NCI-H187 (cell line): ENCODE results near the gene EML1.

Experiments used
- DNase-seq, 2 experiments: peaks; one replicate each; lab custom pipeline; 2025; lab: John Stamatoyannopoulos, UW

Gene EML1

DNA sequence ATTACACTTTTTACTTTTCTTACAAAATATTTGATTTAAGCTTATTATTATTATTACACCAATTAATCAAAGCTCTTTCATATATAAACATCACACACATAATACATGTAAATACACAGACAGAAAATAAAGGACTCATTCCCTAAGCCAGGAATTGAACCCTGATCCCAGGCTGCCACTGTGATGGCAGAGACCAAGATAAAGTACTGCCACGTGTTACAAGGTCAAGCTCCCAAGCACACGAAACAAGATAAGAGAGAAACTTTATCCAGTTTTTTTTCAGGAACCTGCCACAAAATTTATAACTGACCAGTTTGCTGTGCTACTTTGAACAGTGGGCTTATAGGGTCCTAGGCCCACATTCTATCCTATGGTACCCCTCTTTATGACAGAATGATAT is 111.3 kb downstream of the EML1 start:
- DNase-seq = no peak

DNA sequence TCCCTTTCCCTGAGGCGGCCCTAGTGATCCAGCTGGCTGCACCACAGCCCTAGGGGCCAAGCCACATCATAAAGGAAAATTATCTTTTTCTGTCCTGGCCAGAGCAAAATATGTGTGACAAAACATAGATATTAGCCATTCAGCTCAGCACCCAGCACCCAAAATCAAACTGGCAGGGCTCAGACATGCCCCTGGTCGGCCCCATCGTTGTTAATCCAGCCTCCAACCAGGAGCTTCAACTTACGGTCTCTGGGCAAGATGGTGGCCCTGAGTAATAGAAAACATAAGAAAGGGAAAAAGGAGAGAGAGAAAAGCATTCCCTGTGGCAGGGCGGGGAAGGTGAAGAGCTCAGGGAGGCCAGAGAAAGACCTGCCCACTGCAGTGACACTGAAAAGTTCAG is 111.9 kb downstream of the EML1 start:
- no peak for DNase-seq

DNA sequence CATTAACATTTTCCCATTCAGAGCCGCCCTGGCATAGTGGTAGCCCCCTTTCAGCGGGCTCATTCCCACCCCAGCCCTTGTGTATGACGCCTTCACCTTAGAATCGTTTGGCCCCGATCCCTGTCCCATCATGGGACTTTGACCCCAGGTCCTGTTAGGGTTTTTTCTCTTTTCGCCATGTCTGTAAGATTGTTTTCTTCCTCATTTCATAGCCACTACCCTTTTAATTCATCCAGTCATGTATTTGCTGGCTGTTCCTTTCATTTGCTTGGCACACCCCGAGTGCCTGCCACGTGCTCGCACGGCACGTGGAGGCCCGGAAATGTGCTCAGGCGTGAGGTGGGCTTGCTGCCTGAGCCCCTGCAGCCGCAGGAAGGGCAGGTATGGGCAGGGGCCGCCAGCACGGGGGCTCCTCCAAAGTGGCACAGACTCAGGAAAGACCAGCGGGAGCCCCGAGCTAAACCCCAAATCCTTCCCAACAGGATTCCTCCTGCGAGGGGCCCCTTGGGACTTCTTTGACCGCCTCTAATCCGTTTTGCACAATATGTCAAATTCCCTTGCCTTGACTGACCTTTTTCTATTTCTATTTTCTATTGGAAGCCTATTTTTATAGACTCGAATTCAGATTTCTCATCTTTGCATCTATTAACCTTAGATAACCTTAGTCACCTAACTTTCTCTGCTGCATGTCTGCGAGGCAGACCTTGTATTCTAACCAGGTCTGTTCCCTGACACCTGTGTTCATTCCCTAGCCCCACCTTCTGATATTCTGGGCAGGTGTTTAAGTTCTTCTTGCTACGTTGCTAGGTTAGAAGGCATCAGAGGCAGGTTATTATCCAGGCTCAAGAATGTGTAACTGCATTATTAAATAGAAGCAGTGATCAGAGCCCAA is 114.8 kb downstream of the EML1 start:
- no peak for DNase-seq

DNA sequence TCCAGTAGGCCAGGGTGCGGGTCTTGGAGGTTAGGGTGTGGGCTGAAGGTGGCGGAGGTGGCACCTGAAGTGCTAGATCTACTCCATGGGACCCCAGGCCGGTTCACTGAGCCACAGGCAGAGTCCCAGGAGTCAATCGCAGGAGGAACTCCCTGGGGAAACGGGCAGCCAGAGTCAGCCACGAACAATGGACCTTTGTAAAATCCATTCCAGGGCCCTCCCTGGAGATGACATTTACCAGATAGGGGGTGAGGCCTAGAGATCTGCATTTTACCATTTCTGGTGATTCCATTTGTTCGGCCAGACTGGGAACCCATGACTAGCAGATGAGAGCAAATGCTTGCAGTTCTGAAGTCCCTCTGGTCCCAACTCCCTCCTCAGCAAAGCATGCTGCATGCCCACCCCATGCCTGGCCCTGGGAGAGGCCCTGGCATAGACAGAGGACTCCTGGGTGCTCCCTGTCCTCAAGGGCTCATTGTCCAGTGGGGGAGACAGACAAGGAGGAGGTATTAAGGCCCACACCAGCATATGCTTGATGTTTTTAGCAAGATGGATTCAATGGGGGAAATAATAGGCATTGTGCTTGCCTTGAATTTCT is 115.5 kb downstream of the EML1 start:
- no peak for DNase-seq

DNA sequence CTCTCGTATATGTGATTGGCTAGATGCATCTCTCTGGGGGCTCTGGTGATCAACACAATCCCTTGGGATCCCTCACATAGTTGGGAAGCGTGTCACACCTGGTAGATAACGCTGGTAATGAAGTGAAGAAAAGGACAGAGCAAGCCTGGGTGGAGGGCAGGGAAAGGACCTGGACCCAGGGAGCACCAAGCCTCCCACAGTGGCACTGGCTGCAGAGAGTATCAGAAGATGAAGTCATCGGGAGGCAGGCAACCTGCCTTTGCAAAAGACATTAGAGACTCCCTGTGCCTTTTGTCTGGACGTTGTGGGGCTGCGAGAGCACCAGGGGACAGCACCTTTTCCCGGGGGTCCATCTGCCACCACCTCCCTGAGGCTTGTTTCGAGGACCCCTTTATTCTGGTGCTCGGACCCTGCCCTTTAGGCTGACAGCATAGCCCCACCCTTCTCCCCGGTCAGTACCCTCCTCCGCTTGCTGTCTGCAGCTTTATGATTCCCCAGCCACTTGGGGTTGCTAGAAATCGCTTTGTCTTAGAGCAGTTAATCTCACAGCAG is 116.4 kb downstream of the EML1 start:
- no peak for DNase-seq

DNA sequence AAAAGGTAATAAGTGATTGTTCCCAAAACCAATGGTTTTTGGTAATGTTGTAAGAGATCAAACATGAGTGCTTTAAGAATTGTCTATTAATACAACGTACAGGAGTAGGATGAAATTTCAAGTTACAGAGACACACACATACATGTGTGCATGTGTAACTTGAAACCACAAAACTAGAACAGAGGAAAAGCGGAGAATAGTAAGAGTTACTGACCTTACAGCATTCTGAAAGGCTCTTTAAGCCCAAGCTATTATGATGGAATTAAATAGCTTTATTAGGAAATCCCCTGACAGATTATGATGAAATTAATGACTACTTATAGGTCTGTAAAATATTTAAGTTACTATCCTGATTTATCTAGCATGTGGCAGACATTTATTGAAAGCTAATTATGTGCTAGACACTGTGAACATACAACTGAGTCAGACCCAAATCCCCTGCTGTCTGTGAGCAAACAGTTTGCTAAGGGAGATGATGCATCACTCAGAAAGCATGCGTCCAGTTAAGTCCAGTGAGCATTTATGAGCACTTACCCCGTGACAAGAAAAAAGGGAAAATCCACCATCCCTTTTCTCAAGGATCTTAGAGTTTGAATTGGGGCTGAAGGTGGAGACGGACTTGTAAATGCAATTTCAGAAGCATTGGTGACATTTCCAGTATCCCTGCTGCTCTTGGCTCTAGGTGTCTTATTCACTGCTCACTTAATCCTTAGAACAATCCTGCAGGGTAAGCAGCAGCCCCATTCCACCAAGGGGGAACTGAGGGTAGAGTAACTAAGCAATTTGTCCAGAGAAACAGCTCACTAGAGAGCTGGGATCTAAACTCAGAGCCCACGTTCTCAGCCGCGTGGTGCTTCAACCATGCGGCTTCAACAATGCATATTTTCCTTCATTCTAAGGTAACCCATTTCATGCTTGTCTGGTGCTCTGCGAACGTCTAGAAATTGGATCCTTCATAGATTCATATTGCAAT is 117.4 kb downstream of the EML1 start:
- DNase-seq = no peak

DNA sequence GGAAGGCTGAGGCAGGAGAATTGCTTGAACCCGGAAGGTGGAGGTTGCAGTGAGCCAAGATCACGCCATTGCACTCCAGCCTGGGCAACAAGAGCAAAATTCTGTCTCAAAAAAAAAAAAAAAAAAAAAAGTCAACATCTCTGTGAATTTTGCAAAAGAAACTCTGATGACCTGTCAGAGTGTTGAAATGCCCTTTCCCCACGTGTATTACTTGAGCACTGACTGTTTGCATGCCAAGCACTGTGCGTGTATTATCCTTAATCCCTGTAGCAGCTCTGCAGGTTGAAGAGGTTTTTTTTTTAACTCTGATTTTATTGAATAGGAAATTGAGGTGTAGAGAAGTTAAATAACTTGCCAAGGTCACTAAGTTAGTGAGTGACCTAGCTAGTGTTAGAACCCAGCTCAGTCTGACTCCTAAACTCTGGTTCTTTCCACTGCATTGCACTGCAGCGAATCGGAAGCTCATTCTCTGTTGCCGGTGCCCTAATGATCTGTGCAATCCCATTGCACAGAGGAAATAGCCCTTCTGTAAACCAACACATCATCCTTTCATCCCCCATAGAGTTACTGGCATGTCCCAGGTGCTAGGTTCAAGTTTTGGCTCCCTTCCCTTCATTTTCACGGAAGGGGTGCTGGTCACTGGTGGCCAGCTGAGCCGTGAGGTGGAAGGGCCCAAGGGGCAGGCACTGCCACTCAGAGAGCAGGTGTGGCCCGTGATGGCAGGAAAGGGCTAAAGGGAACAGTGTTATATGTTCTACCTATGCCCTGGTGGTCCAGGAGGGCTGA is 122.3 kb downstream of the EML1 start:
- no peak for DNase-seq

DNA sequence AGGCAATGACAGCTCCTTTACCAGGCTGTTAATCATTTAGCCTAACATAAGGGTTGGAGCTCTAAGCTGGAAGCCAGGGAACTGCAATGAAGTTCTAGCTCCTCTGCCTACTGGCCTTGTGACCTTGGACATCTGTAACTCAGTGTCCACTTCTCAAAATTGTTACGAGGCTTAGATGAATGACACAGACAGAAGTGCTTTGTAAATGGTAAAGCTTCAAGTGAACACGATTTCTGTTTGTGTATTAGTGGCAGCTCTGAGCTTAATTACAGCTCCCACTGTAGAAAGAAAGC is 122.8 kb downstream of the EML1 start:
- DNase-seq = no peak

DNA sequence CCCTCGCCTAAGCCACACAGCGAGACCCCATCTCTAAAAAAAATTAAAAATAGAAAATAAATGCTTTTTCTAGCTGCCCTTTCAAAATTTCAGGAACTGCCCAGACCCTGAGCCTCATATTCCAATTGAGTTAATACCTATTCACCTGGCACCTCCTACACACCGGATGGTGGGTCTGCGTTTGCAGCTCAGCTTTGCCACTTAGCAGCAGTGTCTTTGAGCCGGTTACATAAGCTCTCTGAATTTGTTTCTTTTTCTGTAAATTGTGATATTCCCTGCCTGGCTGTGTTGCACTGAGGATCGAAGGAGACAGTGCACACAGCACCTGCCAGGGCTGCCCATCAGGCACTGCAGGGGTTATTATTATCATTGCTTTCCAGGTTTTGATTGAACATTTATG is 125.6 kb downstream of the EML1 start:
- no peak for DNase-seq

DNA sequence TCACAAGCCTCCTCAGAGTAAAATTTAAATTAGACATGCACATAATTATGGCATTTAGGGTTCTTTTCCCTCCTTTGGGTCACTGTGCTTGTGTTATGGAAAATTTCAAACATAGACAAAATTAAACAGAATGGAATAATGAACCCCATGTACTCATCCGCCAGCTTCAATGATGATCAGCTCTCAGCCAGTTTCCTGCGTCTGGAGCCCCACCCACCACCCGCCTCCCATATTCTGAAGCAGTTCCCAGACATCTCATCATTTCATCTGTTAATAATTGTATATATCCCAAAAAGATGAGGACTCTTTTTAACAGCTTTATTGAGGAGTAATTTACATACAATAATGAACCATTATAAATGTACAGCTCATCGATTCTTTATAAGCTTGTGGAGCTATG is 128.2 kb downstream of the EML1 start:
- no peak for DNase-seq

DNA sequence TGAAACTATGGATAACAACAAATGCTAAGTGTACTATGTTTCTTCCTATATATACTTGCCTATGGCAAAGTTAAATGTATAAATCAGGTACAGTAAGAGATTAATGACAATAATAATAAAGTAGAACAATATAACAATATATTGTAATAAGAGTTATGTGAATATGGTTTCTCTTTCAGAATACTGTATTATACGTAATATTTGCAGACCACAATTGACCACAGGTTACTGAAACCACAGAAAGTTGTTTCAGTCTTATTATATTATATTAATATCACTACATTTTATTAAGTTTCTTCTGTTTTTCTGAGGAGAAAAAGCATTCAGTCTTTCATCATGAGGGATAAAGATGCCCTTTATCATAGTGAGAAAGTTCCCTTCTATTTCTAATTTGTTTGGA is 131.2 kb downstream of the EML1 start:
- no peak for DNase-seq

DNA sequence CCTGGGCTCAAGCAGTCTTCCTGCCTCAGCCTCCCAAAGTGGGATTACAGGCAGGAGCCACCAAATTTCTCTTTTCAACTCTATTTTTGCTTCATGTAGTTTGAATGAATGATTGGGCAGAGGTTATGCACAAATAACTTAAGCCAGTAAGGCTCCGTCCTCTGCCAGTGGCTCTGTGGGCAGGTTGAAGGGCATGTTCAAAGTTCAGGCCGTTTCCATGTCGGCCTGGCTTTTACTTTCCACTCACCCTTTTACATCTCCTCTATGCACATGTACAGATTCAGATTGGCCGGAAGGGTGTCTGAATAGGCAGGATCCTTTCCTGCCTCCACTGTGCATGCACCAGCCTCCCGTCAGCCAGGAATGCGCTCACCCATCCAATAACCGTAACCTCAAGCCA is 132.3 kb downstream of the EML1 start:
- no peak for DNase-seq

DNA sequence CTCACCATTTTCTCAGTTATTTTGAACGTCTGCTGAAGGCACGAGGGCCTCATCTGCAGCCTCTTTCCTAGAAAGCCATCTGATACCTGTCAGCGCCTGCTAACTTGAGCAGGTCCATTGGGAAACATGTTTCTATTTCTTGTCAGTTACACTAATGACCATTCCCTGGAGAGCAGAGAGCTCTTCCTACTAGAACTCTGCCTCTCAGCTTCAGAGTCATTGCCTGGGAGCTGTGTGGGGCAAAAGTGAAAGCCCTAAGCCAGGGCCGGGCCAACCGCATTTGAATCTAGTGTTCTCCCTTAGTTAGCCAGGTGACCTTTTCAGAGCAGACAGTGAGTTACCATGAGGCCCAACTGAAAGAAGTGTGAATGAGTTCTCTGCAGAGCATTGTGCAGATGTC is 135.8 kb downstream of the EML1 start:
- DNase-seq = no peak

DNA sequence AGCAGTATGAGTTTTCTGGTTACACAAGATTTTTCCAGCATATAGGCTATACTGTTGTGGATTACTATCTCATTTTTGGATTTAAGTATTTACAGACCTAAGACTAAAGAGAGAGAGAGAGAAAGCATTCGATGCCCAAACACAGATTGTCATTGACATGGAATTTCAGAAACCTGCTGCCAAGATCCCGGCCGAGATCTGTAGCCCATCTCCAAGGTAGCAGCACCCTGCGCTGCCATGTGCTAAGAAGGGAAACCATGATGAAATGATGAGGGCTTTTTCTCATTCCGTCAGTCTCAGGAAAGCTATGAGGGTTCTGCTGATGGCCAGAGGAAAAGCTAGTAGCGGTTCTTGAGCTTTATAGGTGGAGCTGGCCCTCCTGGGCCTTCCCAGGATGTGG is 136.4 kb downstream of the EML1 start:
- DNase-seq = no peak

DNA sequence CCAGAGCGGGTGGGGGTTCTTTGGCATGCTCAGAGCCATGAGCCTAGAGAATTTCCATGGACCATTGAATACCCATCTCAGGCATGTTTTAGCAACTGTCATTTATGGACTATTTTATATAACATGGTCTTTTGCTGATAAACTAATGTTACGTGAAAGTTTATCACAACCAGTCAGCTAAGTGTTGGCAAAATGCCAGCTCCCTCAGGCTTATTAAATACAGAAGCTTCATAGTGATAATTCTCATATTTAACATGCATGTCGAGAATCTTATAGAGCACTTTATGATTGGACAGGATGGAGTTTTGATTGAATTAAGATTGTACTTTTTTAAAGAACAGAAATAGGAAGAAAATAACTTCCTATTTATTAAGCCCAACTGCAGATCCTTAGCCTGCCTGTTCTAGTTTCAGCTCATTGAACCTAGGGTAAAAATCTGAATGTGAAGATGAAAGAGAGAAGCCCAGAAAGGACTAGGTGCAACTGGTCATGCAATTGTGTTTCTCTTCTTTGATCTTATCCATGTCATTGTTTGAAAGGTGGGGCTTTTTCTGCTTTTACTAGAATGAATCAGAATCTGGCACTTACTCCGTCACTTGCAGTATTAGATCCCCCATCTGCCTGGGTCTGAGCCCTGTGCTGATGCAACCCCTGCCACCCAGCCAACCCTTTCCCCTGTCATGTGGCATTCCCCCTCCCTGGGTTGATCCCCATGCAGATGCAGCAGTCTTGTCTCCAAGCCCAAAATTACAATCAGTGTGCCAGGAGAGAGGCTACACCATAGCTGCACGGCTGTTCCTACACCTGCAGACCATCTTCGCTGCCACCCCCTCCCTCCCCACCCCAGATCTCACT is 137.4 kb downstream of the EML1 start:
- DNase-seq = no peak

DNA sequence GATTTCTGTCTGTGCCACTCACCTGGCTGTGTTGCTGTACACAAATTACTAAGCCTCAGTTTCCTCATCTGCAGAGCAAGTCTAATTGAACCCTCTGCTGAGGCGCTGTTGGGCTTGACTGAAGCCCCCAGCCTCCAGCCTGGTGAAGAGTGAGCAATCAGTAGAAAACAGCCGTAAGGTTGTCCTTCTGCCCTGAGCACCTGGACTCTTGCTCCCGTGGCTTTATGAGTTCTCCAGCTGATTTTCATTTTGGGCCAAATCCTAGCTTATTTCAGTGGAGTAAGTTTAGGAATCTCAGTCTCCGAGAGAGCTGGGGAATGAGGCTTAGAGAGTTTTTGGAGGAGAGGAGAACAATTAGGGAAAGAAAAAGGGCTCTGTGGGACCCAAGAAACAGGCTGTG is 138.1 kb downstream of the EML1 start:
- no peak for DNase-seq

DNA sequence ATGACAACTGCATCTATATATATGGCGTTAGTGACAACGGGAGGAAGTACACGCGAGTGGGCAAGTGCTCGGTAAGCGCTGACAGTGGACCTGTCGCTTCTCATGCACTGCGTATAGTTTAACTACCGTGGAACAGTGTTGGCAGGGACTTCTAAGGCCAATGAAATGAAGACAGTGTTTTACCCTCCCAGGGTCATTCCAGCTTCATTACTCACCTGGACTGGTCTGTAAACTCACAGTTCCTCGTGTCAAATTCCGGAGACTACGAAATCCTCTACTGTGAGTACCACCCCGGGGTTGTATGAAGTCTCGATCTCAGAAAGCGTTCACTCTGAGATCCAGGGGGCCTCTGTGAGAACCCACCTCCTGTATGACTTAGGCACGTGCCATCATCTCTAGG is 142.8 kb downstream of the EML1 start:
- DNase-seq = no peak

DNA sequence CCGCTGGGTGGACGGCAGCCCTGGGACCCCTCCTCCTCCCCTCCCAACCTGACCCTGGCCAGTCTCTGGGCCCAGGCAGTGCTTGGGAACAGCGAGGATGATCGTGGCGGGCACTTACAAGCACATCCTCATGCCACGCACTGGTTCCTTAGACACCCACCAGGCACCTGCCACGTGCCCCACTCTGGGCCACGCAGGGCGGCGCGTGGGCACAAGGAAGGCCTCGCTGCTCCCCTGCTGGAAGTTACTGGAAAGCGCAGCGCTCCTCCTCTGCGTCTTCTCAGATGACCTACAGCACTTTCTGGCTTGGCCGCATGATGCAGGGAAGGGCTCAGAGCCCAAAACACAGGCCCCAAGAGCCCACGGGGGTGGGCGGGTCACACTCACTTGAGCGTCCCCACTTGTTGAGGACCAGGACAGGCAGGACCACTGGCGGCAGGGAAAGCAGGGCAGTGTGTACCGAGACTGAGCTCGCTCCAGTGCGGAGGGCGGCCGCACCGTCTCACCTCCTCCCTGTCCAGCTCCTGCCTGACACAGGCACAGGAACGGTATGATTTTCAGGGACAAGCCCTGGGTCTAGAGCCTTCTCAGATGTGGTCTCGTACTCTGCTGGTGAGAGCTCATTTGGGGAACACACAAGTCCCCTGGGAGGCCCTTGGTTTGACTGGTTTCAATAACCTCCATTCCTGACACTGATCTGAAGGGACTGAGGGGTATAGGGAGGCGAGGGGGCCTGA is 143.7 kb downstream of the EML1 start:
- no peak for DNase-seq

DNA sequence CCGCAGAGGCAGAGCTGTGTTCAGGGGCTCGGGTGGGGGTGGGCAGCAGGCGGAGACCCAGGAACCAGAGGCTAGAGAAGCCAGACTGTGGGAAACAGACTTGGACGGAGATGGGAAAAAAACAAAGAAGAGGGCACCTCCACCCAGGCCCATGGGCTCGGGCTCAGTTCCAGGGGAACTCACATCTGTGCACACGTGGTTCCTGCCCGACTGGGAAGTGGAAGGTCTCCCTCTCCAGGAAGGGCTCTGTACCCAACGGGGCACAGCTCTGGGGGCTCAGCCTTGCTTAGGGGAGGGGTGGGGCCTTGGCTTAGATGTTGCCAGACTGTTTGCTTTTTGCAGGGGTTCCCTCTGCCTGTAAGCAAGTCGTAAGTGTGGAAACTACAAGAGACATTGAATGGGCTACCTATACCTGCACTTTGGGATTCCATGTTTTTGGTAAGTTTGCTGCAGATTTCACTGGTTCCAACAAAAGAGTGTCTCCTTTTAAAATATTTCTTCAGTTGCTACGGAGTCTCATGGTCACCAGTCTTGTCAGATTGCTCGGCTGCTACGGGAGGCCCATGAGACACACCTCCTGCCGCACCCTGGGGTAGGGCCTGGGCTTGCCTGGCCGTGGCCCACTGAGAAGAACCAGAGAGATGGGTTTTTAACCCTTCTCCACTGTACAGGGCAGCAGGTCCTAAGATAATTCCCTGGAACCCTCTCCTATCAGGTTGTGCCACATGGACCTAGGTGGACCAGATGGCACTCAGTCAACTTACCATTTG is 144.4 kb downstream of the EML1 start:
- DNase-seq = no peak
